NCI-H2196 (cell line): ENCODE data around the gene RAB11A.

Source experiments
- DNase-seq: peaks from one replicate; lab custom pipeline; 2025; ENCODE audit not compliant: unreplicated experiment; lab: John Stamatoyannopoulos, UW

The RAB11A gene

GRCh38 chr15:65935391-65935790 is 66.1 kb downstream of the RAB11A start:
- no peak for DNase-seq

- DNase-seq, result no peak
Measured at GRCh38 chr15:65936282-65936681, 67.0 kb downstream of the RAB11A start.

GRCh38 chr15:65937054-65937453 is 67.8 kb downstream of the RAB11A start:
- no peak for DNase-seq

GRCh38 chr15:65937476-65937875 is 68.2 kb downstream of the RAB11A start:
- peak; percentile 84 for DNase-seq

- DNase-seq, result no peak
Measured at GRCh38 chr15:65938604-65939003, 69.3 kb downstream of the RAB11A start.

GRCh38 chr15:65939901-65940617 is 70.8 kb downstream of the RAB11A start:
- peak; percentile 74 for DNase-seq

- DNase-seq, result no peak
Measured at GRCh38 chr15:65940618-65940909, 71.3 kb downstream of the RAB11A start.
